IMR-90 (cell line): ENCODE data around the gene PKD1. TPM values are rescaled to one million over a fixed set of nuclear protein-coding genes. Genes with fewer than 3 reads are reported as not detected.

Source experiments
- ATAC-seq: fragments of 200-7000 bp; cut with Tn5 transposase; 2 replicates; pipeline ENCODE4 v1.9.1; 2020; ENCODE audit warnings: low read depth, mild to moderate bottlenecking, moderate library complexity
- BruUV-seq: library from RNA; stranded (reverse); fragments of 400-500 nt; replicated peaks from 2 replicates; lab custom pipeline; 2021; lab: Mats Ljungman, UMichigan
- CTCF ChIA-PET: fragments of 300-600 bp; formaldehyde crosslinking; extraction: SDS; loops from one replicate; lab custom pipeline; 2021; ENCODE audit warnings: antibody characterized with exemption; lab: Yijun Ruan, JAX
- POLR2A ChIA-PET: fragments of 300-600 bp; sonication (Branson Sonifier 250); formaldehyde crosslinking; loops from one replicate; lab custom pipeline; 2022; ENCODE audit warnings: antibody characterized with exemption; ENCODE audit not compliant: unreplicated experiment; lab: Charles Lee
- DNase-seq: peaks from one replicate; pipeline ENCODE4 v3.0.0; 2013
- H2AFZ ChIP-seq: replicated peaks from 2 replicates; pipeline ENCODE3; 2013; ENCODE audit warnings: low read length, mild to moderate bottlenecking; ENCODE audit not compliant: poor library complexity
- H2AK5ac ChIP-seq: 2 replicates; pipeline ENCODE4 v1.6.1; 2013; ENCODE audit warnings: low read depth, low read length, inconsistent platforms
- H2AK9ac ChIP-seq: replicated peaks from 2 replicates; pipeline ENCODE3; 2013; ENCODE audit warnings: mild to moderate bottlenecking, low read depth, low read length, moderate library complexity; ENCODE audit not compliant: poor library complexity
- H2BK120ac ChIP-seq: 2 replicates; pipeline ENCODE4 v1.6.1; 2013; ENCODE audit warnings: low read depth, low read length, inconsistent platforms
- H2BK15ac ChIP-seq: 3 replicates; pipeline ENCODE4 v1.6.1; 2013; ENCODE audit warnings: low read depth, low read length, inconsistent platforms
- H2BK20ac ChIP-seq: 2 replicates; pipeline ENCODE4 v1.6.1; 2013; ENCODE audit warnings: low read depth, mild to moderate bottlenecking, inconsistent platforms, low read length, moderate library complexity
- H2BK5ac ChIP-seq: 2 replicates; pipeline ENCODE4 v1.6.1; 2013; ENCODE audit warnings: mild to moderate bottlenecking, low read depth, low read length, inconsistent platforms; ENCODE audit not compliant: poor library complexity, severe bottlenecking
- H3K14ac ChIP-seq: replicated peaks from 2 replicates; pipeline ENCODE4 v1.6.1; 2013; ENCODE audit warnings: low read depth, low read length, inconsistent platforms
- H3K18ac ChIP-seq: 2 replicates; pipeline ENCODE4 v1.6.1; 2013; ENCODE audit warnings: low read depth, low read length, control low read depth
- H3K23ac ChIP-seq: 2 replicates; pipeline ENCODE4 v1.6.1; 2013; ENCODE audit warnings: low read depth, low read length, inconsistent platforms
- H3K27ac ChIP-seq: 2 replicates; pipeline ENCODE4 v1.5.1; 2013; ENCODE audit warnings: mild to moderate bottlenecking, control low read depth, low read length; ENCODE audit not compliant: insufficient read depth
- H3K27me3 ChIP-seq: 2 replicates; pipeline ENCODE4 v1.6.1; 2013; ENCODE audit warnings: low read length; ENCODE audit not compliant: control insufficient read depth, insufficient read depth
- H3K36me3 ChIP-seq: 2 replicates; pipeline ENCODE4 v1.6.1; 2013; ENCODE audit warnings: low read length, mixed read lengths; ENCODE audit not compliant: control insufficient read depth, insufficient read depth
- H3K4ac ChIP-seq: 2 replicates; pipeline ENCODE4 v1.6.1; 2013; ENCODE audit warnings: low read depth, low read length, inconsistent platforms
- H3K4me1 ChIP-seq: 2 replicates; pipeline ENCODE4 v1.6.1; 2013; ENCODE audit warnings: low read length, mixed read lengths; ENCODE audit not compliant: control insufficient read depth, insufficient read depth
- H3K4me2 ChIP-seq: 2 replicates; pipeline ENCODE4 v1.6.1; 2013; ENCODE audit warnings: low read depth, mild to moderate bottlenecking, control low read depth, low read length, moderate library complexity
- H3K4me3 ChIP-seq: 2 replicates; pipeline ENCODE4 v1.5.1; 2013; ENCODE audit warnings: low read depth, mild to moderate bottlenecking, control low read depth, low read length, moderate library complexity; ENCODE audit not compliant: insufficient read depth
- H3K56ac ChIP-seq: 2 replicates; pipeline ENCODE4 v1.6.1; 2013; ENCODE audit warnings: low read length, inconsistent platforms; ENCODE audit not compliant: insufficient read depth; ENCODE audit errors: extremely low read depth
- H3K79me1 ChIP-seq, 2 experiments: 2 replicates each; pipeline ENCODE4 v1.6.1; 2013; ENCODE audit warnings: low read length in 2 of 2, inconsistent platforms in 1 of 2, low read depth in 1 of 2
- H3K9ac ChIP-seq: 2 replicates; pipeline ENCODE4 v1.6.1; 2013; ENCODE audit warnings: low read depth, low read length, control low read depth
- H3K9me1 ChIP-seq: 2 replicates; pipeline ENCODE4 v1.6.1; 2013; ENCODE audit warnings: low read length, inconsistent platforms; ENCODE audit not compliant: insufficient read depth
- H3K9me3 ChIP-seq: 2 replicates; pipeline ENCODE4 v1.6.1; 2013; ENCODE audit warnings: low read length; ENCODE audit not compliant: control insufficient read depth, insufficient read depth
- H4K20me1 ChIP-seq: 2 replicates; pipeline ENCODE4 v1.6.1; 2013; ENCODE audit warnings: low read length, inconsistent platforms; ENCODE audit not compliant: insufficient read depth
- H4K5ac ChIP-seq: 2 replicates; pipeline ENCODE4 v1.6.1; 2013; ENCODE audit warnings: mild to moderate bottlenecking, low read depth, low read length, control low read depth
- H4K8ac ChIP-seq, 2 experiments: 2 replicates each; pipeline ENCODE4 v1.6.1; 2013; ENCODE audit warnings: low read depth in 2 of 2, low read length in 2 of 2, control low read depth in 1 of 2, inconsistent platforms in 1 of 2
- H4K91ac ChIP-seq: 2 replicates; pipeline ENCODE4 v1.6.1; 2013; ENCODE audit warnings: low read depth, low read length, inconsistent platforms; ENCODE audit not compliant: insufficient read depth
- BHLHE40 ChIP-seq: fragments of 150-350 bp; IDR thresholded peaks from 2 replicates; pipeline ENCODE4 v1.6.1; 2016; ENCODE audit warnings: mild to moderate bottlenecking, low read depth, low read length
- CEBPB ChIP-seq: IDR thresholded peaks from 2 replicates; pipeline ENCODE4 v1.6.1; 2012; ENCODE audit warnings: low read depth, low read length, improper control_type of control experiment
- CHD1 ChIP-seq: IDR thresholded peaks from 2 replicates; pipeline ENCODE4 v1.6.1; 2012; ENCODE audit warnings: low read depth, low read length, improper control_type of control experiment
- FOS ChIP-seq: fragments of 150-350 bp; IDR thresholded peaks from 2 replicates; pipeline ENCODE4 v1.6.1; 2016; ENCODE audit warnings: low read depth, low read length
- MAFK ChIP-seq: IDR thresholded peaks from 2 replicates; pipeline ENCODE4 v1.6.1; 2012; ENCODE audit warnings: low read depth, low read length, improper control_type of control experiment
- MAZ ChIP-seq: IDR thresholded peaks from 2 replicates; pipeline ENCODE4 v1.6.1; 2012; ENCODE audit warnings: low read depth, mild to moderate bottlenecking, low read length, improper control_type of control experiment, moderate library complexity, borderline replicate concordance
- MXI1 ChIP-seq: IDR thresholded peaks from 2 replicates; pipeline ENCODE4 v1.6.1; 2012; ENCODE audit warnings: low read depth, mild to moderate bottlenecking, low read length, moderate library complexity, borderline replicate concordance
- NFE2L2 ChIP-seq: fragments of 150-350 bp; IDR thresholded peaks from 2 replicates; pipeline ENCODE4 v1.6.1; 2016; ENCODE audit warnings: low read depth, mild to moderate bottlenecking, low read length
- POLR2A ChIP-seq: IDR thresholded peaks from 2 replicates; pipeline ENCODE4 v1.6.1; 2012; ENCODE audit warnings: mild to moderate bottlenecking, low read depth, low read length
- RAD21 ChIP-seq: IDR thresholded peaks from 2 replicates; pipeline ENCODE4 v1.6.1; 2012; ENCODE audit warnings: low read length, improper control_type of control experiment
- RCOR1 ChIP-seq: IDR thresholded peaks from 2 replicates; pipeline ENCODE4 v1.6.1; 2012; ENCODE audit warnings: mild to moderate bottlenecking, low read length, improper control_type of control experiment; ENCODE audit not compliant: insufficient replicate concordance
- RFX5 ChIP-seq: IDR thresholded peaks from 2 replicates; pipeline ENCODE4 v1.8.0; 2012; ENCODE audit warnings: low read depth, mild to moderate bottlenecking, low read length, moderate library complexity
- SMC3 ChIP-seq: fragments of 150-350 bp; IDR thresholded peaks from 2 replicates; pipeline ENCODE4 v1.6.1; 2016; ENCODE audit warnings: low read depth, mild to moderate bottlenecking, antibody characterized with exemption, low read length, moderate library complexity
- WGBS, 2 experiments: methylation state at CpG; one replicate each; pipeline versions ENCODE4 v1.1.5 to v1.1.7; 2013; ENCODE audit warnings: missing lambda C conversion rate in 2 of 2; ENCODE audit not compliant: insufficient read length in 1 of 2; ENCODE audit errors: extremely low coverage in 2 of 2; 5-methylcytosine and 5-hydroxymethylcytosine counted together
- dilution Hi-C: fragments of 300-500 bp; cut with HindIII; formaldehyde crosslinking; loops from one replicate; pipeline ENCODE4 v1.14.3; 2018; ENCODE audit warnings: low sequenced_read_pairs; ENCODE audit not compliant: unreplicated experiment
- in situ Hi-C: fragments of 300-500 bp; cut with MboI; formaldehyde crosslinking; loops from 3 replicates; pipeline ENCODE4 v1.14.3; 2019; ENCODE audit warnings: low sequenced_read_pairs, inconsistent platforms, mixed read lengths
- intact Hi-C: fragments of 100-400 bp; cut with micrococcal nuclease; formaldehyde crosslinking; loops from 2 replicates; pipeline ENCODE4 v1.10.0; 2022
- polyA plus RNA-seq, 3 experiments: library from polyadenylated mRNA; depleted of rRNA; stranded (reverse); fragments of >200 nt; gene quantifications; 2 replicates each; pipeline ENCODE4 v1.2.3, GENCODE V29; 2012; ENCODE audit warnings: low replicate concordance in 1 of 3
- total RNA-seq: library from RNA; depleted of rRNA; stranded (reverse); fragments of >200 nt; gene quantifications from 2 replicates; pipeline ENCODE4 v1.2.3, GENCODE V29; 2012
- TF ChIP-seq, protein P1 (sequence below): conservative IDR thresholded peaks from 2 replicates; pipeline ENCODE4 v1.5.1; 2012; ENCODE audit warnings: mild to moderate bottlenecking, low read depth, low read length, improper control_type of control experiment
- TF ChIP-seq, protein P2 (sequence below): fragments of 150-350 bp; IDR thresholded peaks from 2 replicates; pipeline ENCODE4 v1.6.1; 2016; ENCODE audit warnings: low read depth, mild to moderate bottlenecking, low read length, moderate library complexity, borderline replicate concordance

Gene PKD1
- total and polyA plus RNA-seq, 2 of the 4 experiments (the other 2 are of a cell fraction): 7.9 to 97.3 TPM

DNA sequence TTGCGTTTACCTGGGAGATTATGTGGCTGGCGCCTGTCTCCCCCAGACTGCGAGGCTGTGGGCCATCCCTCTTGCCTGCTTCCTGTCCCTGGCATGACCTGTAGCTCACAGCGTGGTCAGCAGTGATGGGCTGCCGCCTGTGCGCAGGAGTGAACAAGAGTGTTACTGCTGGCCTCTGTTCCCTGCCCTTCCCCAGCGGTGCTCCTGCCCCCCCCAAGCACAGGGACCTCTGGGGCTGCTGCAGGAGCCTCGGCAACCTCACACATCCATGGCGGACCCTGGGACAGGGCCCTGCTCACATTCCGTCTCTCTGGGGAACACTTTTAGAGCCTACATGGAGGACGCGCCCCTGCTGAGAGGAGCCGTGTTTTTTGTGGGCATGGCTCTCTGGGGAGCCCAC is 77.3 kb downstream of the PKD1 start:
- Histone ChIP-seq H4K8ac (no peak overlapping the region), H2AFZ (no peak overlapping the region), H4K5ac (no peak overlapping the region), H3K36me3 (peaks cover 63% of the 10 kb centered on the region), H3K14ac (no peak overlapping the region), H3K27ac (no peak overlapping the region), H3K4me1 (no peaks in the 10 kb centered on the region), H2AK5ac (no peak overlapping the region), H4K91ac (no peak overlapping the region), H3K9me1 (no peaks in the 10 kb centered on the region), H2BK15ac (no peak overlapping the region), H3K9ac (no peak overlapping the region), H3K18ac (no peak overlapping the region), H2BK5ac (no peak overlapping the region), H3K27me3 (no peaks in the 10 kb centered on the region), H4K20me1 (no peaks in the 10 kb centered on the region; the same call in 1 of the 2 replicates), H3K9me3 (no peaks in the 10 kb centered on the region), H3K23ac (no peak overlapping the region), H3K79me1 (peaks cover 0 to 17% of the 10 kb centered on the region in 2 experiments; a peak in 2 of 4 replicates), H2BK120ac (no peak overlapping the region), H3K4me3 (no peak overlapping the region), H3K56ac (no peak overlapping the region), H2AK9ac (no peak overlapping the region), H3K4me2 (no peak overlapping the region), H3K4ac (no peak overlapping the region), H2BK20ac (no peak overlapping the region)
- intact Hi-C loops (no loop called here), dilution Hi-C loops (no loop called here), in situ Hi-C loops (no loop called here)
- CTCF ChIA-PET: no interaction called here
- TF ChIP-seq CHD1 (no peak), MAZ (no peak), POLR2A (no peak), CEBPB (no peak), BHLHE40 (no peak), MXI1 (no peak), SMC3 (no peak), MAFK (no peak), RCOR1 (no peak), NFE2L2 (no peak), RFX5 (no peak), FOS (no peak), RAD21 (no peak)
- TF ChIP-seq, protein P1, sequence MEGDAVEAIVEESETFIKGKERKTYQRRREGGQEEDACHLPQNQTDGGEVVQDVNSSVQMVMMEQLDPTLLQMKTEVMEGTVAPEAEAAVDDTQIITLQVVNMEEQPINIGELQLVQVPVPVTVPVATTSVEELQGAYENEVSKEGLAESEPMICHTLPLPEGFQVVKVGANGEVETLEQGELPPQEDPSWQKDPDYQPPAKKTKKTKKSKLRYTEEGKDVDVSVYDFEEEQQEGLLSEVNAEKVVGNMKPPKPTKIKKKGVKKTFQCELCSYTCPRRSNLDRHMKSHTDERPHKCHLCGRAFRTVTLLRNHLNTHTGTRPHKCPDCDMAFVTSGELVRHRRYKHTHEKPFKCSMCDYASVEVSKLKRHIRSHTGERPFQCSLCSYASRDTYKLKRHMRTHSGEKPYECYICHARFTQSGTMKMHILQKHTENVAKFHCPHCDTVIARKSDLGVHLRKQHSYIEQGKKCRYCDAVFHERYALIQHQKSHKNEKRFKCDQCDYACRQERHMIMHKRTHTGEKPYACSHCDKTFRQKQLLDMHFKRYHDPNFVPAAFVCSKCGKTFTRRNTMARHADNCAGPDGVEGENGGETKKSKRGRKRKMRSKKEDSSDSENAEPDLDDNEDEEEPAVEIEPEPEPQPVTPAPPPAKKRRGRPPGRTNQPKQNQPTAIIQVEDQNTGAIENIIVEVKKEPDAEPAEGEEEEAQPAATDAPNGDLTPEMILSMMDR: no peak
- TF ChIP-seq, protein P2, sequence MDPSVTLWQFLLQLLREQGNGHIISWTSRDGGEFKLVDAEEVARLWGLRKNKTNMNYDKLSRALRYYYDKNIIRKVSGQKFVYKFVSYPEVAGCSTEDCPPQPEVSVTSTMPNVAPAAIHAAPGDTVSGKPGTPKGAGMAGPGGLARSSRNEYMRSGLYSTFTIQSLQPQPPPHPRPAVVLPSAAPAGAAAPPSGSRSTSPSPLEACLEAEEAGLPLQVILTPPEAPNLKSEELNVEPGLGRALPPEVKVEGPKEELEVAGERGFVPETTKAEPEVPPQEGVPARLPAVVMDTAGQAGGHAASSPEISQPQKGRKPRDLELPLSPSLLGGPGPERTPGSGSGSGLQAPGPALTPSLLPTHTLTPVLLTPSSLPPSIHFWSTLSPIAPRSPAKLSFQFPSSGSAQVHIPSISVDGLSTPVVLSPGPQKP: no peak
- POLR2A ChIA-PET: no interaction called here
- no TSS peak for BruUV-seq
- WGBS, 2 experiments: 84% methylated on average over 9 of the region's 13 CpGs; no CpG with 5 or more reads in 1 of the 2 experiments
- ATAC-seq (no peak), DNase-seq (no peak)
